Testis (tissue), 2 donors: Measurements from ENCODE around the gene DPH2.

Experiments
- POLR2A ChIP-seq: fragments of 450-650 bp; IDR thresholded peaks from one replicate; pipeline ENCODE4 v1.6.1; 2017; ENCODE audit warnings: antibody characterized with exemption, mild to moderate bottlenecking, moderate library complexity
- TF ChIP-seq, protein P1 (sequence below), 3 experiments: fragments of 450-650 bp in 2 of 3; fragments of 200-600 bp in 1 of 3; sonication (generic) in 1 of 3; IDR thresholded peaks; one replicate each; pipeline ENCODE4 v1.5.1; 2016 to 2019; ENCODE audit warnings: antibody characterized with exemption in 3 of 3, mild to moderate bottlenecking in 2 of 3, moderate library complexity in 1 of 3

DNA sequence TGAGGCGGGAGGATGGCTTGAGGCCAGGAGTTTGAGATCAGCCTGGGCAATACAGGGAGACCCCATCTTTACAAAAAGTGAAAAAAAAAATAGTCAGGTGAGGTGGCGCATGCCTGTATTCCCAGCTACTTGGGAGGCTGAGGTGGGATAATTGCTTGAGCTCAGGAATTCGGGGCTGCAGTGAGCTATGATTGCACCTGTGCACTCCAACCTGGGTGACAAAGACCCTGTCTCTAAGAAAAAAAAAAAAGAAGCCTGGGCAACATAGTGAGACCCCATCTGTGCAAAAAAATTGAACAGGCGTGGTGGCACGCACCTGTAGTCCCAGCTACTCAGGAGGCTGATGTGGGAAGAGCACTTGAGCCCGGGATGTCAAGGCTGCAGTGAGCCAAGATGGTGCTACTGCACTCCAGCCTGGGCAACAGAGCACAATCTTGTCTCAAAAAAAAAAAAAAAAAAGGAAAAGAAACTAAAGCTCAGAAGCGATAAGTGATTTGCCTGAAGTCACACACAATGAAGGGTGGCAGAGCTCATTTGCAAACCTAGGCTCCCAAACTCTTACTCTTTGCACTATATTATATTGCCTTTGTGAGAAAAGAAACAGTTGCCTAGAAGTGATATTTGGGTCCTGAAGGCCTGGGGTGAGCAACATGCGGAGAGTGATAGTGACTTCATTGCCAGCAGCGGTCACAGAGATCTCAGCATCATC, 23.6 kb downstream of the DPH2 start:
- TF ChIP-seq, protein P1, sequence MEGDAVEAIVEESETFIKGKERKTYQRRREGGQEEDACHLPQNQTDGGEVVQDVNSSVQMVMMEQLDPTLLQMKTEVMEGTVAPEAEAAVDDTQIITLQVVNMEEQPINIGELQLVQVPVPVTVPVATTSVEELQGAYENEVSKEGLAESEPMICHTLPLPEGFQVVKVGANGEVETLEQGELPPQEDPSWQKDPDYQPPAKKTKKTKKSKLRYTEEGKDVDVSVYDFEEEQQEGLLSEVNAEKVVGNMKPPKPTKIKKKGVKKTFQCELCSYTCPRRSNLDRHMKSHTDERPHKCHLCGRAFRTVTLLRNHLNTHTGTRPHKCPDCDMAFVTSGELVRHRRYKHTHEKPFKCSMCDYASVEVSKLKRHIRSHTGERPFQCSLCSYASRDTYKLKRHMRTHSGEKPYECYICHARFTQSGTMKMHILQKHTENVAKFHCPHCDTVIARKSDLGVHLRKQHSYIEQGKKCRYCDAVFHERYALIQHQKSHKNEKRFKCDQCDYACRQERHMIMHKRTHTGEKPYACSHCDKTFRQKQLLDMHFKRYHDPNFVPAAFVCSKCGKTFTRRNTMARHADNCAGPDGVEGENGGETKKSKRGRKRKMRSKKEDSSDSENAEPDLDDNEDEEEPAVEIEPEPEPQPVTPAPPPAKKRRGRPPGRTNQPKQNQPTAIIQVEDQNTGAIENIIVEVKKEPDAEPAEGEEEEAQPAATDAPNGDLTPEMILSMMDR (IDR thresholded peaks at IDR 0.05): no peak
- TF ChIP-seq POLR2A: no peak
